CD1c-positive myeloid dendritic cell (primary cell): Measurements from ENCODE around the gene CLEC11A.

ENCODE experiments used
- DNase-seq: peaks from one replicate; pipeline ENCODE4 v3.0.0-alpha.2; 2016; ENCODE audit errors: extremely low spot score

Gene CLEC11A

DNA sequence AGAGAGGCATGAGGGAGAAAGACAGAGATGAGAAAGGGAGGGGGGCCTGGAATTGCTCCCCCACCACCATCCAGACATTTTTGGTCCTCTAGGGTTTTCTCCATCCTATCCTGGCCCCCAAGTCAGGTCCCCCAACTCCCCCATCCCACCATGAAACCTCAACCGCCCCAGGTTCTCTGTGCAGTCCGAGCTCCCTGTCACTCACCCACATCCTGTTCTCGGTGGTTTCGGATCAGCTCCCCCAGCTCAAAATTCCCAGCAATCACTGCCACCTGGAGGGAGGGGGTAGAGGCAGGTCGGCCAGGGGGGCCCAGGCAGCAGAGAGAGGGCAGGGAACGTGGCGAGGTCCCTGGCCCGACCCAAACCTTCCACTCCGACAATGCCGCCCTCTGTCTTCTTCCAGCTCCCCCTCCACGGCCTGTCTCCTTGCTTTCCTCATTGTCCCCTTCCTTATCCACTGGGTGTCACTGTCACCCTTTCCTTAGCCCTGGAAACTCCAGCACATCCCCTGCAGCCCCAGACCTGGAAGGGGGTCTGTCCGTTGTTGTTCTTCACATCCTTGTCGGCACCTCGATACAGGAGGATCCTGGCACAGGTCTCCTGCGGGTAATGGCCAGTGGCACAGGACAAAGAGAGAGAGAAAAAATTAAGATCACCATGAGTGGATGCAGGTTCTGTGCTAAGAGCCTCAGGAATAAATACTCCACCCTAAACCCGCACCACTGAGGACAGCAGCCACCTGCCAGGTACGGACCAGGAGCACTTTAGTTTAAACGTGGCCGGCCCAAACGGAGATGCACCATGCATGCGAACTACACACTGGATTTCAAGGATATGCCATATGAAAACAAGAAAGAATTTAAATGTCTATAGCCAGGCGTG is 19.0 kb upstream of the CLEC11A start:
- DNase-seq = no peak

GRCh38 chr19:50705422-50706019 is 17.6 kb upstream of the CLEC11A start:
- DNase-seq = peak; percentile 54

GRCh38 chr19:50706387-50706786 is 16.8 kb upstream of the CLEC11A start:
- DNase-seq = no peak

GRCh38 chr19:50708179-50708879 is 14.8 kb upstream of the CLEC11A start:
- DNase-seq = no peak

DNA sequence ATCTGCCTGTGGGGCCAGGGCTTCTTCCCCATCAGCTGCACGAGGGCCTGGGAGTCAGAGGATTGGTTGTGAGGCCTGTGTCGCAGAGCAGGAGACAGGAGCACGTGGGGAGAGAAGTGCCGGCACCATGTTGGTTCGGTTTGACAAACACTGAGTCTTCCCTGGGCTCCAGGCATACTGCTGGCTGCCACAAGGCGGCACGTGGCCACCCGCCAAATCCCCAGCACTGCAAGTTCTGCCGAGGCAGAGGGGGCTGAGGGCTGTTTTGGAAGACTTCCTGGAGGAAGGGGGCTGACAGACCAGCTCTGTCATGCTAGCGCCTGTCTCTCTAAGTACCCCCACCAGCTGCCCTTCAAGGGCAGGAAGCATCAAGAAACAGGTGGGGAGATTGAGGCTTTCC is 13.1 kb upstream of the CLEC11A start:
- DNase-seq = no peak

- DNase-seq = no peak
These were observed 12.6 kb upstream of the CLEC11A start for GRCh38 chr19:50710612-50711011.

- no peak for DNase-seq
These were observed 12.0 kb upstream of the CLEC11A start for GRCh38 chr19:50711196-50711595.

GRCh38 chr19:50711805-50712204 is 11.4 kb upstream of the CLEC11A start:
- no peak for DNase-seq

DNA sequence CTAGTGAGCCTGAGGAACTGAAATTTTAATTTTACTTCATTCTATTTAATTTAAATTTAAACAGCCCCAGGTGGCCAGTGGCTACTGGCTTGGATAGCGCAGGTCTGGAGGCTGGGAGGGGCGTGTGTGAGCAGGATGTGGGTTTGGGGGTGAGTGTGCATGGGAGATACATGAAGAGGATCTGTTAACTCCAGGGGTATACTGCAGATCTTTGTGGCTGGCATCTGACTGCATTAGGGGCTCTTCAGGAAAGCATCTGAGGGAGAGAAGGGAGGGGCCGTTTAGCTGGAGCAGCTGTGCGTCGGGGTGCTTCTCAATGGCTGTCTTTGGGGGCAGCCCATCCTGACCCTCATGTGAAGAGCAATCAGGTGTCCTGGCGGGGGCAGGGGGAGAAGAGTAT is 10.3 kb upstream of the CLEC11A start:
- no peak for DNase-seq

DNA sequence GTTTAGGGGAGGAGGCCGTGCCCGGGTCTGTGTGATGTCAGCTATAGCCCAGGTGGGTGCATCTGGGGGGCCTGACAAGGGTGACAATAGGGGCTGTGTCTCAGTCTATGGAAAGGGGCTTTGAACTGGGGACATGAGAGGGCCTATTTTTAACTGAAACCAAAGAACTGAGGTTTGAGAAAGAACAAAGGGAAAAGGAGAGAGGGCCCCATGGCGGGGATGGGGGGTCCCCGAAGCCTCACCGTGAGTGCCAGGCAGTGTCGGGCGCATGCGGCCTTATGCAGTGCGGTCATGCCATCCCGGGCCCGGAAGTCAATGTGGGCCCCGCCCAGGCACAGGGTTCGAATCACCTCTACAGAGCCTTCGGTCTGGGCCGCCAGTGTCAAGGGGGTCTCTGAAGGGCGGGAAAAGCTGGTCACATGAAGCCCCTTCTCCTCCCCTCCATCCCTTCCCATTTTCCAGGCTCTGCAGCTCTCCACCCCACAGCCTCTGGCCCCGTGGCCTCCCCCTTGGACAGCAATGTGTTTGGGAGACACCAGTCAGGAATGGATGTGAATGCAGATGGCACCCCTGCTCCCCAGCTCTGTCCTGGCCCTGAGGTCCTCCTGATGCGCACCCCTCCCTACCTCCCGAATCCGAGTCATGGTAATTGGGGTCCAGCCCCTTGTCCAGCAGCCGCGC is 9.5 kb upstream of the CLEC11A start:
- DNase-seq = no peak

- no peak for DNase-seq
These were observed 6.8 kb upstream of the CLEC11A start for GRCh38 chr19:50716178-50717025.

- no peak for DNase-seq
These were observed 6.0 kb upstream of the CLEC11A start for GRCh38 chr19:50717026-50717723.

- DNase-seq = no peak
These were observed 5.3 kb upstream of the CLEC11A start for GRCh38 chr19:50717891-50718254.

GRCh38 chr19:50718255-50719118 is 4.7 kb upstream of the CLEC11A start:
- DNase-seq = no peak

GRCh38 chr19:50719119-50719435 is 4.1 kb upstream of the CLEC11A start:
- no peak for DNase-seq

DNA sequence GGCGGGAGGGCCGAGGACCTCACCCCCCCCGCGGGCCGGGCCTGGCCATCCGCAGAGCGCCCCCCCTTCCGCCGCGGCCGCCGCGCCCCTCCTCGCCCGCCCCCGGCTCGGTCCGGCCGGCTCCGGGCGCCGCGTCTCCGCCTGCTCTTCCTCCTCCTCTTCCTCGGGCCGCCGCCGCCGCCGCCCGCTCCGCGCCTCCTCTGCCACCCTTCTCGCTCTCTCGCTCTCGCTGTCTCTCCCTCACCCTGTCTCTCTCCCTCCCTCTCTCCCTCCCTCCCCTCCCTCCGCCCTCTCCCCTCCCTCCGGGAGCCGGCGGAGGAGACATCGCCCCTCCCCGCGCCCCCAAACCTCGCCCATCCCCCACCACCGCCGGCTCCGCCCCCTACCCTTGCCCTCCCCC is 3.6 kb upstream of the CLEC11A start, which contains the start of gene SHANK1:
Gene SHANK1, minus strand, starts transcription at position 237 of the 400 bp plus-strand sequence. CDS start 2,883 bp downstream, outside the sequence.
- DNase-seq = no peak

- DNase-seq = no peak
These were observed 2.8 kb upstream of the CLEC11A start for GRCh38 chr19:50720181-50720920.

DNA sequence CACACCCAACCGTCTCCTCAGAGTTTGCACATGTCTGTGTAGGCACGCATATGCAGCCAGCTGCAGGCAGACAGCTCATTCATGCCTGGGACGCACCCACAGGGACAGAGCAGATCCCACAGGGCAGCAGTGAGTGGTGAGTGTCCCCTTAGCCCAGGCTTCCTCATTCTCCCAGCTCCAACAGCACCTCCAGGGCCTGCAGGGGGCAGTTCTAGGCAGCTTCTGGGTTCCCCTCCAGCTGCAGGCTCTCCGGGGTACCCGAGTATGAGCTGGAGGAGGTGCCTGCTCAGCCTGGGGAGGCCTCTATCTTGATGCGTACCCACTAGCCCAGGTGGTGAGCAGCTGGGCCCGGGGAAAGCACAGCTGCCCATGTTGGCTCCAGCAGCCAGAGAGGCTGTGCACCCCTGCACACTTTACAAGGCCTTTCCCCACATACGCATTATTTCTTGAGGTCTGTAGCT is 2.2 kb upstream of the CLEC11A start:
- DNase-seq = peak; percentile 61
